Measurements from ENCODE around the gene TAS2R46. TPM values are rescaled to one million over a fixed set of nuclear protein-coding genes. Genes with fewer than 3 reads are reported as not detected.
"Not testable (repeated sequence)": the region's sequence is repeated elsewhere in the genome, so short reads cannot be mapped to it uniquely, and the experiment has no call there.

TAS2R46 gene, protein sequence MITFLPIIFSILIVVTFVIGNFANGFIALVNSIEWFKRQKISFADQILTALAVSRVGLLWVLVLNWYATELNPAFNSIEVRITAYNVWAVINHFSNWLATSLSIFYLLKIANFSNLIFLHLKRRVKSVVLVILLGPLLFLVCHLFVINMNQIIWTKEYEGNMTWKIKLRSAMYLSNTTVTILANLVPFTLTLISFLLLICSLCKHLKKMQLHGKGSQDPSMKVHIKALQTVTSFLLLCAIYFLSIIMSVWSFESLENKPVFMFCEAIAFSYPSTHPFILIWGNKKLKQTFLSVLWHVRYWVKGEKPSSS
- total RNA-seq (2014; rRNA removed; shearing (Covaris generic)), result 0.23 TPM in 1 of 2 replicates, not detected in the other

DNA sequence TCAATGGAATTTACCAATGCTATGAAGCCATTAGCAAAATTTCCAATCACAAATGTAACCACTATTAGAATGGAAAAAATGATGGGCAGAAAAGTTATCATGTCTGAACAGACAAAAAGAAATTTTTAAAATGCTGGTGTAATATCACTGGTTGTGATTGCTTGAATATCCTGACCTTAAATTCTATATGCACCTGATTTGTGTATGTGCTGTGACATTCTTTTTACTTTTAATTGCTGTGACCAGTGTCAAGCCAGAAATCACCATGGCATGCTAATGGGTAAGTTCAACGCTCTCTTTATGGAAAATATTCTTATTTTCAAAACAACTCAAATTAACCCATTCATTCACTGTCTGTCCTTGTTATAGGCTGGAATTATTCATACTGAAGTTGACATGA is at the start of gene TAS2R46:
TSS of gene TAS2R46 (minus strand) at position 101 of the 400 bp plus-strand sequence. CDS start at position 101, 0 bp downstream.
- DNase-seq (ENCODE audit: low spot score), result not testable (repeated sequence)

- not testable (repeated sequence) for DNase-seq (ENCODE audit: low spot score)
Observed at GRCh38 chr12:11111213-11111612, 49.1 kb upstream of the TAS2R46 start.

- DNase-seq (ENCODE audit: low spot score), result no peak
Observed at GRCh38 chr12:11108862-11109261, 46.8 kb upstream of the TAS2R46 start.

GRCh38 chr12:11107719-11108118 is 45.6 kb upstream of the TAS2R46 start:
- DNase-seq (ENCODE audit: low spot score), result no peak

DNA sequence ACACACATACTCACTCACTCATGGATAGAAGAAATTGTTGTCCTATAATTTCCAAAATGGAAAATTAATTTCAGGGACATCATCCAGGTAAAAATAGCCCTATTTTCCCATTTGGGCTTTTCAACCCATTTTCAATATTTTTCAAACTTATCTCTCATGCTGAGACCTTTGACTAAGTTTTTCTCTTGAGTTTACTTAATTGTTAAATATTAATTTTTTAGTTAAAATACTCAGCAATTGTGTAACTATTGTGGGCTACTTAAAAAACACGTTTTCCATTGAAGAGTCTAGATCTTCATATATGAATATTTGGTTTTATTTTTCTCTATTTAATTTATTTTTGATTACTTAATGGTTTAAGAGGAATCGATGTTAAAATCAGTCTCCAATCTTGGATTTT is 44.2 kb upstream of the TAS2R46 start:
- no peak for DNase-seq (ENCODE audit: low spot score)

DNA sequence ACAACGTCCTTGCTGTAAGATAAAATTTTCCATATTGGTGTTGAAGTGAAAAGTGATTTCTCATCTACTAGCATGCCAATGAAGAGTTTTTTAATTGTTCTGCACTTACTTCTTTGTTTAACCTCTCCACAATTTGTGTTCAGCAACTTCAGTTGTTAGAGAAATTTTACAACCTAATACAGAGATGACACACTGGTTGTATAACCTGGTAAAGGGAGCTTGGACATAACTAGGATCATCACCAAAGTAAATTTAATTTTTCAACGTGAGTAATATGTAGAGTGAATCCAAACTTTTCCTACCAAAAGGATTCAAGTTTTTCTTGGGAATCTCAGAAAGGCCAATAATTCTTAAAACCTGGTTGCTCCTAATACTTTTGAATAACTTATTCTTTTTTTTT is 43.5 kb upstream of the TAS2R46 start:
- no peak for DNase-seq (ENCODE audit: low spot score)

DNA sequence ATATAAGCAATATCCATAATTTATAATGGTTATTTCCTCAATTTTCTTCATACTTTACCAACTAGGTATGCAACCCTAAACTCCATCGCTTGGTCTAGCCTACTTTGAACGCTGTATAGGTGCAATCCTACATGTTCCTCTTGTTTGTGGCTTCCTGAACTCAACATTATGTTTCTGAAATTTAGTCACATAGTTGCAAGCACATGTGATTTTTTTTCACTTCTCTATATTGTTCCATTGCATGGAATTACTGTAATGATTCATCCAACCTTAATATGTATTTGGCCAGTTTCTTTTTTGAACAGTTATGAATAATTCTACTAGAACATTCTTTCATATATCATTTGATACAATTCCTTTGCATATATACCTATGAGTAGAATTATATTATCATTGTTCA is 32.8 kb upstream of the TAS2R46 start:
- not testable (repeated sequence) for DNase-seq (ENCODE audit: low spot score)

GRCh38 chr12:11092128-11092527 is 30.0 kb upstream of the TAS2R46 start, which contains the start of gene TAS2R43:
TSS of gene TAS2R43 (minus strand) at chr12:11092313. CDS start at chr12:11092229, 84 bp downstream.
- no peak for DNase-seq (ENCODE audit: low spot score)

GRCh38 chr12:11089246-11089645 is 27.2 kb upstream of the TAS2R46 start:
- DNase-seq (ENCODE audit: low spot score), result no peak

DNA sequence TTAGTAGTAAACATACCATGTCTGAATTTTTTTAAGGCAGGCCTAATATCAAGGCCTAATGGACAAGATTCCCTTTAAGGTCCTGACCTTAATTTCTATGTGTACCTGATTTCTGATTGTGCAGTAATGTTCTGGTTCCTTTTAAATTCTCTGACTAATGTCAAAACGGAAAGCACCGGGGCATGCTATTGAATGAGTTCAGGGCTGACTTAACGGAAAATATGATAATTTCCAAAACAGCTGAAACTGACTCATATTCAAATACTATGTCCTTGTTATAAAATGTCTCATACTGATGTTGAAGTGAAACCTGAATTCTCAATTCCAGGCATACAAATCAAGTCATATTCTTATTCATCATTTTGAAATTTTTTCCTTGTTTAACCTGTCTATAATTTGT is 23.3 kb upstream of the TAS2R46 start:
- no peak for DNase-seq (ENCODE audit: low spot score)

GRCh38 chr12:11081987-11082386 is 19.9 kb upstream of the TAS2R46 start:
- DNase-seq (ENCODE audit: low spot score), result no peak

DNA sequence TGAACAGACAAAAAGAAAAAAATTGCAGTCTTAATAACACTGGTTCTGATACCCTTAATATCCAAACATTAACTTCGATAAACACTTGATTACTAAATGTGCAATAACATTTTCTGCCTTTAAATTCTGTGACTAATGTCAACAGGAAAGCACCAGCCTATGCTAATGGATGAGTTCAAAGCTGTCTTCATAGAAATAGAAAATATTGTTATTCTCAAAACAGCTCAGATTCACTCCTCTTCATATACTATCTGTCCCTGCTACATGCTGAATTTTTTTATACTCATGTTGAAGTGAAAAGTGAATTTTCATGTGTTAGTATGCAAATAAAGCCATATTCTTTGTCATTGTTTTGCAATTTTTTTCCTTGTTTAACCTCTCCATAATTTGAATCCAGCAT is 16.2 kb upstream of the TAS2R46 start:
- DNase-seq (ENCODE audit: low spot score), result no peak

DNA sequence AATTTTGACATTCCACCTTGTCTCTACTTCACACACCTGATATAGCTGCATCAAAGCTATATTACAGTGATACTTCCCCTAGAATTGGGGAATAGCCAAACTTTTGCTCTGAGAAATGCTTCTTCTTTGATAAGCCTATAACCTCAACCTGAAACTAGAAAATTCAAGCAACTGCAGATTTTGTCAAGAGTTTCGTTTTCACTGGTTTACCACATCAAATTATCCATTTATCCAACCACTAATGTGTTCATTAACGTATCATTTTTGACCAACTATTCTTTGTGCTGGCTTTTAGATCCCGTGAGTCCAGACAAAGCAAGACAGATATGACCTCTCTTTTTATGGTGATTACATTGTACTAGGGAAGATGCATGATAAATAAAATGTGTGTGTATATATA is 13.5 kb upstream of the TAS2R46 start:
- no peak for DNase-seq (ENCODE audit: low spot score)

GRCh38 chr12:11071414-11071813 is 9.3 kb upstream of the TAS2R46 start:
- no peak for DNase-seq (ENCODE audit: low spot score)

GRCh38 chr12:11070999-11071398 is 8.9 kb upstream of the TAS2R46 start:
- no peak for DNase-seq (ENCODE audit: low spot score)

GRCh38 chr12:11069854-11070365 is 7.8 kb upstream of the TAS2R46 start:
- no peak for DNase-seq (ENCODE audit: low spot score)

- DNase-seq (ENCODE audit: low spot score), result no peak
Observed at GRCh38 chr12:11067514-11067913, 5.4 kb upstream of the TAS2R46 start.

DNA sequence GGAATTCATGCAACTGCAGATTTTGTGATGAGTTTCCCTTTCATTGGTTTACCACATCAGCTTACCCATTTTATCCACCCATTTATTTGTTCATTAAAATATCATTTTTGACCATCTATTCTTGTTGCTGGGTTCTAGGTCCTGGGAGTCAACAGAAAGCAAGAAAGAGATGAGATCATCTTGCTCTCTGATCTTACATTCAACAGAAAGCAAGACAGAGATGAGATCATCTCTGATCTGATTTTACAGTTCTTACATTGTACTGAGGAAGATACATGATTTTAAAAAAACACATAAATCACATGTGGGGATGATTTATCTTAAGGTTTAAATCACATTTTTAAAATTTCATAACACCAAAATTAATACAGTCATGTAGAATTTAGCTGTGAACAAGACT is 2.3 kb downstream of the TAS2R46 start:
- DNase-seq (ENCODE audit: low spot score), result no peak

- no peak for DNase-seq (ENCODE audit: low spot score)
Observed at GRCh38 chr12:11059041-11059440, 3.1 kb downstream of the TAS2R46 start.

DNA sequence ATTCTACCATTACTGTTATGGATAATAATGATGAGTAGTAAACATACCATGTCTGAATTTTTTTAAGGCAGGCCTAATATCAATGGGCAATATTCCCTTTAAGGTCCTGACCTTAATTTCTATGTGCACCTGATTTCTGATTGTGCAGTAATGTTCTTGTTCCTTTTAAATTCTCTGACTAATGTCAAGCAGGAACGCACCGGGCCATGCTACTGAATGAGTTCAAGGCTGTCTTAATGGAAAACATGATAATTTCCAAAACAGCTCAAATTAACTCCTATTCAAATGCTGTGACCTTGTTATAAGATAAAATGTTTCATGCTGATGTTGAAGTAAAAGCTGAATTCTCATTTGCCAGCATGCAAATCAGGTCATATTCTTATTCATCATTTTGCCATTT is 6.8 kb downstream of the TAS2R46 start:
- DNase-seq (ENCODE audit: low spot score), result no peak

DNA sequence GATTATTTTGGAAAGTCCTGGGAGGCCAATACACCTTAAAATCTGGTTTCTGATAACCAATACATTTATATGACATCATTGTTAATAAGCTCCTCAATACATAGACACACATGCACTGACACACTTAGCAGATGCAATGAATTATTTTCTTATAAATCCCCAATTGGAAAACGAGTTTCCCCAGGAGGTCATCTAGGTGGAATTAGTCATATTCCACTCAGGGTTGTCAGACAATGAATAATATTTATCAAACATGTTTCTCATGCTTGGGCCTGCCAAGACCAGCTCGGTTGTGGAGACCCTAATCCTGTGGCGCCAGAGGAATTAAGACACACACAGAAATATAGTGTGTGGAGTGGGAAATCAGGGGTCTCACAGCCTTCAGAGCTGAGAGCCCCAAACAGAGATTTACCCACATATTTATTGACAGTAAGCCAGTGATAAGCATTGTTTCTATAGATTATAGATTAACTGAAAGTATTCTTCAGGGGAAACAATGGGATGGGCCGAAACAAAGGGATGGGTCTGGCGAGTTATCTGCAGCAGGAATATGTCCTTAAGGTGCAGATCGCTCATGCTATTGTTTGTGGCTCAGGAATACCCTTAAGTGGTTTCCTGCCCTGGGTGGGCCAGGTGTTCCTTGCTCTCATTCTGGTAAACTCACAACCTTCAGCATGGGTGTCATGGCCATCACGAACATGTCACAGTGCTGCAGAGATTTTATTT is 12.1 kb downstream of the TAS2R46 start:
- not testable (repeated sequence) for DNase-seq (ENCODE audit: low spot score)

- not testable (repeated sequence) for DNase-seq (ENCODE audit: low spot score)
Observed at GRCh38 chr12:11041366-11041765, 20.7 kb downstream of the TAS2R46 start.

- no peak for DNase-seq (ENCODE audit: low spot score)
Observed at GRCh38 chr12:11040162-11040561, 21.9 kb downstream of the TAS2R46 start.
